ENCODE results near the gene EDDM13.
"Not testable (repeated sequence)": the region's sequence is repeated elsewhere in the genome, so short reads cannot be mapped to it uniquely, and the experiment has no call there.

The EDDM13 gene

GRCh38 chr19:56295531-56296455 is 23.2 kb downstream of the EDDM13 start:
- no peak for DNase-seq

GRCh38 chr19:56297010-56297409 is 24.5 kb downstream of the EDDM13 start:
- no peak for DNase-seq

- DNase-seq: no peak
These were observed 27.1 kb downstream of the EDDM13 start for GRCh38 chr19:56299688-56300087.

- no peak for DNase-seq
These were observed 28.6 kb downstream of the EDDM13 start for GRCh38 chr19:56301155-56301554.

GRCh38 chr19:56301886-56302620 is 29.5 kb downstream of the EDDM13 start:
- no peak for DNase-seq

- no peak for DNase-seq
These were observed 31.7 kb downstream of the EDDM13 start for GRCh38 chr19:56304243-56304642.

GRCh38 chr19:56306016-56306415 is 33.5 kb downstream of the EDDM13 start:
- no peak for DNase-seq

- not testable (repeated sequence) for DNase-seq
These were observed 34.5 kb downstream of the EDDM13 start for GRCh38 chr19:56307062-56307461.

GRCh38 chr19:56308792-56309191 is 36.2 kb downstream of the EDDM13 start:
- DNase-seq: no peak

GRCh38 chr19:56309511-56310185 is 37.1 kb downstream of the EDDM13 start:
- DNase-seq: peak; percentile 8

GRCh38 chr19:56310462-56310861 is 37.9 kb downstream of the EDDM13 start:
- DNase-seq: no peak

GRCh38 chr19:56312342-56312741 is 39.8 kb downstream of the EDDM13 start:
- DNase-seq: no peak

GRCh38 chr19:56312787-56313657 is 40.5 kb downstream of the EDDM13 start:
- DNase-seq: no peak

GRCh38 chr19:56314018-56314380 is 41.5 kb downstream of the EDDM13 start:
- no peak for DNase-seq

- DNase-seq: peak; percentile 94
These were observed 42.0 kb downstream of the EDDM13 start, which contains the start of gene ZSCAN5A for GRCh38 chr19:56314381-56315076. Gene ZSCAN5A, minus strand, starts transcription at chr19:56314839. Its CDS starts 89,793 bp downstream, at chr19:56225046.

GRCh38 chr19:56315077-56315828 is 42.7 kb downstream of the EDDM13 start:
- DNase-seq: peak; percentile 98

GRCh38 chr19:56316728-56317127 is 44.2 kb downstream of the EDDM13 start:
- no peak for DNase-seq

GRCh38 chr19:56317749-56318148 is 45.2 kb downstream of the EDDM13 start:
- DNase-seq: no peak

- no peak for DNase-seq
These were observed 47.4 kb downstream of the EDDM13 start for GRCh38 chr19:56319991-56320390.

GRCh38 chr19:56321254-56321988 is 48.9 kb downstream of the EDDM13 start:
- DNase-seq: no peak
